Esophagus muscularis mucosa (tissue), 4 donors: ENCODE results near the gene ZNF492.

Experiments used
- EP300 ChIP-seq: sonication (generic); formaldehyde crosslinking; IDR thresholded peaks from one replicate; pipeline ENCODE4 v1.6.1; 2017; ENCODE audit warnings: antibody characterized with exemption
- POLR2A ChIP-seq: fragments of 450-650 bp; IDR thresholded peaks from one replicate; pipeline ENCODE4 v1.6.1; 2017; ENCODE audit warnings: antibody characterized with exemption, moderate library complexity, mild to moderate bottlenecking, low read depth
- POLR2AphosphoS5 ChIP-seq, 2 donors: sonication (generic); formaldehyde crosslinking; IDR thresholded peaks; one replicate each; pipeline ENCODE4 v1.6.1; 2017; ENCODE audit warnings: antibody characterized with exemption in 2 of 2
- TF ChIP-seq, protein P1 (sequence below), 3 experiments: fragments of 200-600 bp in 2 of 3; fragments of 450-650 bp in 1 of 3; sonication (generic) in 2 of 3; IDR thresholded peaks; one replicate each; pipeline ENCODE4 v1.5.1; 2017 to 2019; ENCODE audit warnings: antibody characterized with exemption in 3 of 3, mild to moderate bottlenecking in 2 of 3, moderate library complexity in 1 of 3

DNA sequence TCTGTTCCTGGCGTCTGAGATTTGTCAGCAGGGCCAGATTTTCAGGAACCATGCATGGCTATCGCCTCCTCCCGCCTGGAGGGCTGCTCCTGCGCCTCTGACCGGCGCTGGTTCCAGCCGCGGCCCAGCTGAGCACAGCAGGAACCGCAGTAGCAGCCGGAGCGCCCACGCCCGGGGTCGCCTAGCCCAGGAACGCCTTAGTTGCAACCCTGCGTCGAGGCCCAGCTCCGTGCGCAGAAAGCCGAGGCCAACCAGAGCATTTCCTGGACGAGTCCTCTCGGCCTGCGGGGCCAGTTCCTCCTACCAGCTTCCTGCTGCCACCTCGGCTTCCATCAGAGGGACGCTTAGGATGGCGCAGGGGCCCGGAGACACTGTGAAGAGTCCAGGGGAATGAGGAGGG is 74.9 kb downstream of the ZNF492 start:
- TF ChIP-seq, protein P1, sequence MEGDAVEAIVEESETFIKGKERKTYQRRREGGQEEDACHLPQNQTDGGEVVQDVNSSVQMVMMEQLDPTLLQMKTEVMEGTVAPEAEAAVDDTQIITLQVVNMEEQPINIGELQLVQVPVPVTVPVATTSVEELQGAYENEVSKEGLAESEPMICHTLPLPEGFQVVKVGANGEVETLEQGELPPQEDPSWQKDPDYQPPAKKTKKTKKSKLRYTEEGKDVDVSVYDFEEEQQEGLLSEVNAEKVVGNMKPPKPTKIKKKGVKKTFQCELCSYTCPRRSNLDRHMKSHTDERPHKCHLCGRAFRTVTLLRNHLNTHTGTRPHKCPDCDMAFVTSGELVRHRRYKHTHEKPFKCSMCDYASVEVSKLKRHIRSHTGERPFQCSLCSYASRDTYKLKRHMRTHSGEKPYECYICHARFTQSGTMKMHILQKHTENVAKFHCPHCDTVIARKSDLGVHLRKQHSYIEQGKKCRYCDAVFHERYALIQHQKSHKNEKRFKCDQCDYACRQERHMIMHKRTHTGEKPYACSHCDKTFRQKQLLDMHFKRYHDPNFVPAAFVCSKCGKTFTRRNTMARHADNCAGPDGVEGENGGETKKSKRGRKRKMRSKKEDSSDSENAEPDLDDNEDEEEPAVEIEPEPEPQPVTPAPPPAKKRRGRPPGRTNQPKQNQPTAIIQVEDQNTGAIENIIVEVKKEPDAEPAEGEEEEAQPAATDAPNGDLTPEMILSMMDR (IDR thresholded peaks at IDR 0.05): no peak
- no peak for TF ChIP-seq EP300
- TF ChIP-seq POLR2A: no peak
- no peak for TF ChIP-seq POLR2AphosphoS5 (IDR thresholded peaks at IDR 0.05)
